Body of pancreas (tissue), 4 donors: Measurements from ENCODE around the gene EYA3. TPM values are rescaled to one million over a fixed set of nuclear protein-coding genes. Genes with fewer than 3 reads are reported as not detected.

ENCODE experiments used
- ATAC-seq: fragments of 150-250 bp; one replicate; pipeline ENCODE4 v1.9.1; 2016
- DNase-seq, 4 donors: peaks; one replicate each; pipeline ENCODE4 v3.0.0-alpha.2; 2019
- H3K27ac ChIP-seq, 4 donors: fragments of 200-600 bp; sonication (generic); 1 replicate in 3 of 4; 2 replicates in 1 of 4; pipeline versions ENCODE4 v1.5.1 to v1.6.1; 2016 to 2019; ENCODE audit warnings: mild to moderate bottlenecking in 1 of 4, mixed read lengths in 1 of 4, moderate library complexity in 1 of 4
- H3K27me3 ChIP-seq, 2 donors: fragments of 200-600 bp; sonication (generic); one replicate each; pipeline ENCODE4 v1.6.0; 2016; ENCODE audit warnings: mild to moderate bottlenecking in 1 of 2
- H3K36me3 ChIP-seq, 2 donors: fragments of 200-600 bp; sonication (generic); replicated peaks in 1 of 2; 2 replicates each; pipeline ENCODE4 v1.5.1; 2016; ENCODE audit warnings: low read depth in 2 of 2; ENCODE audit not compliant: insufficient read depth in 1 of 2
- H3K4me1 ChIP-seq: fragments of 200-600 bp; sonication (generic); one replicate; pipeline ENCODE4 v1.6.0; 2016
- H3K4me3 ChIP-seq, 2 donors: fragments of 200-600 bp; sonication (generic); 1 replicate in 1 of 2; 2 replicates in 1 of 2; pipeline ENCODE4 v1.5.1; 2016 to 2019
- H3K9me3 ChIP-seq, 3 donors: fragments of 200-600 bp; sonication (generic); 1 replicate in 2 of 3; 2 replicates in 1 of 3; pipeline ENCODE4 v1.5.1; 2016
- POLR2A ChIP-seq, 3 donors: fragments of 450-650 bp; IDR thresholded peaks; one replicate each; pipeline ENCODE4 v1.6.1; 2016; ENCODE audit warnings: antibody characterized with exemption in 3 of 3, mild to moderate bottlenecking in 2 of 3
- WGBS, 2 donors: methylation state at CpG; one replicate each; pipeline ENCODE4 v1.1.5; 2017; 5-methylcytosine and 5-hydroxymethylcytosine counted together
- intact Hi-C: fragments of 100-400 bp; cut with DNase I; formaldehyde crosslinking; loops from one replicate; pipeline ENCODE4 v1.15.1; 2023
- total RNA-seq, 2 donors: library from RNA; depleted of rRNA; stranded (reverse); fragments of >200 nt; gene quantifications; one replicate each; pipeline ENCODE4 v1.1.0, GENCODE V29; 2016
- TF ChIP-seq, protein P1 (sequence below), 7 experiments: fragments of 450-650 bp in 4 of 7; fragments of 200-600 bp in 3 of 7; sonication (generic) in 3 of 7; IDR thresholded peaks; one replicate each; pipeline ENCODE4 v1.5.1; 2016 to 2019; ENCODE audit warnings: antibody characterized with exemption in 7 of 7

EYA3 gene
- total RNA-seq, 2 donors from 2014 or later, result 7.8 to 15.5 TPM

DNA sequence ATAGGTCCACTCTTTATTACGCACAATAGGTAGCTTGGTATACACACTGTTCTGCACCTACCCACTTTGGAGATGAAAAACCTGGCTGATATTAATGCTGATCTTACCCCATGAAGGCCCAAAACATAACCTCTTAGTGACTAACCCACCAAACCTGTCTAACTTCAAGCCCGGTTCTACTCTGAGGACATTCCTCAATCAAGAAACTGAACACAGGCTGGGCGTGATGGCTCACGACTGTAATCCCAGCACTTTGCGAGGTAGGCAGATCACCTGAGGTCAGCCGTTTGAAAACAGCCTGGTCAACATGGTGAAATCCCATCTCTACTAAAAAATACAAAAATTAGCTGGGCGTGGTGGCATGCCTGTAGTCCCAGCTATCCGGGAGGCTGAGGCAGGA is 50.5 kb downstream of the EYA3 start:
- Histone ChIP-seq H3K36me3 (peaks cover 0 to 7% of the 10 kb centered on the region in 2 donors), H3K27ac (no peak overlapping the region), H3K4me1 (no peaks in the 10 kb centered on the region), H3K27me3 (no peaks in the 10 kb centered on the region), H3K4me3 (no peak overlapping the region), H3K9me3 (no peaks in the 10 kb centered on the region)
- intact Hi-C loops, result no loop called here
- 86 to 90% methylated on average over 8 of the region's 8 CpGs for WGBS, 2 donors
- ATAC-seq (no peak), DNase-seq (no peak)
- TF ChIP-seq POLR2A (IDR thresholded peaks at IDR 0.05), result no peak
- TF ChIP-seq, protein P1, sequence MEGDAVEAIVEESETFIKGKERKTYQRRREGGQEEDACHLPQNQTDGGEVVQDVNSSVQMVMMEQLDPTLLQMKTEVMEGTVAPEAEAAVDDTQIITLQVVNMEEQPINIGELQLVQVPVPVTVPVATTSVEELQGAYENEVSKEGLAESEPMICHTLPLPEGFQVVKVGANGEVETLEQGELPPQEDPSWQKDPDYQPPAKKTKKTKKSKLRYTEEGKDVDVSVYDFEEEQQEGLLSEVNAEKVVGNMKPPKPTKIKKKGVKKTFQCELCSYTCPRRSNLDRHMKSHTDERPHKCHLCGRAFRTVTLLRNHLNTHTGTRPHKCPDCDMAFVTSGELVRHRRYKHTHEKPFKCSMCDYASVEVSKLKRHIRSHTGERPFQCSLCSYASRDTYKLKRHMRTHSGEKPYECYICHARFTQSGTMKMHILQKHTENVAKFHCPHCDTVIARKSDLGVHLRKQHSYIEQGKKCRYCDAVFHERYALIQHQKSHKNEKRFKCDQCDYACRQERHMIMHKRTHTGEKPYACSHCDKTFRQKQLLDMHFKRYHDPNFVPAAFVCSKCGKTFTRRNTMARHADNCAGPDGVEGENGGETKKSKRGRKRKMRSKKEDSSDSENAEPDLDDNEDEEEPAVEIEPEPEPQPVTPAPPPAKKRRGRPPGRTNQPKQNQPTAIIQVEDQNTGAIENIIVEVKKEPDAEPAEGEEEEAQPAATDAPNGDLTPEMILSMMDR (IDR thresholded peaks at IDR 0.05), result no peak

DNA sequence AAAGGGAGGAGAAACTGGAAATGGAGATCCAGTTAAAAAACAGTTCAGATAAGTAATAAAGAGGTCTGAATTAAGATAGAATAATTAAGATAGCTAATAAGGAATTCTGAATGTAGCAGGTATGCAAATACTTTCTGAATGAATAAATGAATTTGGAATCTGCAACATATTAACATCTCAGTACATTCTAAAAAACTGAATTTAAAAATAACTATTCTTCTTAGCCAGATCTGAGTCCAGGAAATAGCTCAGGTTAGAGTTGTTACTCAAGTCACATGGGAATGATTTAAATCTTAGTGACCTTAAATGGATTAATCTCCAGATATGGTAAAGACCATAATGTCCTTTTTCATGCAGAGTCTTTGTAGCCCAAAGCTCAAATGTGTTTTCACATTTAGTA is 51.2 kb downstream of the EYA3 start:
- TF ChIP-seq POLR2A (IDR thresholded peaks at IDR 0.05), result no peak
- TF ChIP-seq, protein P1 (IDR thresholded peaks at IDR 0.05), result no peak
- peaks cover 0 to 7% of the 10 kb centered on the region in 2 donors for H3K36me3 ChIP-seq
- ATAC-seq (no peak), DNase-seq (no peak)
- intact Hi-C loops, result no loop called here
- no peaks in the 10 kb centered on the region for H3K9me3 ChIP-seq
- no peaks in the 10 kb centered on the region for H3K27me3 ChIP-seq
- H3K4me1 ChIP-seq, result no peaks in the 10 kb centered on the region
- H3K27ac ChIP-seq, result no peak overlapping the region
- no peak overlapping the region for H3K4me3 ChIP-seq

DNA sequence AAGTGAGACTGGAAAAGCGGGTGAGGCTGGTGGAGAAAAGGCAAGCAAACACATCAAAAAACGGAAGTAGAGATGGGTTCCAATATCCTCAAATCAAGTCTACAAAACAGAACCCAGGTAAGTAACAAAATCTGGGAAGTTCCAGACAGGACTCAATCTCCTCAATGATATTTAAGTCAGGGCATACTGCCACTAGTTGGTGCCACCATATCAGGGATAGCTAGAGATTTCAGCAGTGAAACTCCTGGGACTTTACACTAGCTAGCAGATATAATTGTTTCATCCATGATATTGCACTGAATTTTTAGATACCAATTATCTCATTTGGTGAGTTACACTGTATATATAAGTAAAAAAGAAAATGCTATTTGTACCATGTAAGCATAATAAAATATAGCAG is 52.0 kb downstream of the EYA3 start:
- Histone ChIP-seq H3K27me3 (no peaks in the 10 kb centered on the region), H3K36me3 (peaks cover 0 to 5% of the 10 kb centered on the region in 2 donors), H3K27ac (no peak overlapping the region), H3K9me3 (no peaks in the 10 kb centered on the region), H3K4me1 (no peaks in the 10 kb centered on the region), H3K4me3 (no peak overlapping the region)
- ATAC-seq (no peak), DNase-seq (no peak)
- intact Hi-C loops, result no loop called here
- no peak for TF ChIP-seq POLR2A (IDR thresholded peaks at IDR 0.05)
- TF ChIP-seq, protein P1 (IDR thresholded peaks at IDR 0.05), result peak in 2 of 7 experiments; percentile 15 to 29
- 85 to 86% methylated on average over 2 of the region's 2 CpGs for WGBS, 2 donors

DNA sequence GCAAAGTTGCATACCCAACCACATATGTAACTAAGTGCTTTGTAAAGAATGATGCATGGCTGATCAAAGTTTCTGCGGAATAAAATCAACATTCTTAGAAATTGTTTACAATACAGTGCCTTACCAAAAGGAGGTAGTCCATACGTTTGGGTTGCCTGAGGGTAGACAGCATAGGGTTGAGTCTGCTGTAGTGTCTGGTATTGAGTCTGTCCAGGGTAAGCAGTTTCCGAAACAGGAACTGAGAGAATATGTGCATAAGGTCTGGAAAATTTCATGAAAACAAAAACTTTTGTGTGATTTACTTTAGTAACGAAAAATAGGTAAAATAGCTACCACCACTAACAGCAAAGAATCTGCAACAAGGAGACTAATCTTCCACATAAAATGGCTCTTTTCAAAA is 53.0 kb downstream of the EYA3 start:
- H3K9me3 ChIP-seq, result no peaks in the 10 kb centered on the region
- ATAC-seq (no peak), DNase-seq (no peak)
- peaks cover 0 to 5% of the 10 kb centered on the region in 2 donors for H3K36me3 ChIP-seq
- no peak overlapping the region for H3K4me3 ChIP-seq
- 86 to 90% methylated on average over 4 of the region's 4 CpGs for WGBS, 2 donors
- intact Hi-C loops, result no loop called here
- TF ChIP-seq, protein P1 (IDR thresholded peaks at IDR 0.05), result no peak
- TF ChIP-seq POLR2A (IDR thresholded peaks at IDR 0.05), result no peak
- H3K27me3 ChIP-seq, result no peaks in the 10 kb centered on the region
- H3K27ac ChIP-seq, result no peak overlapping the region
- no peaks in the 10 kb centered on the region for H3K4me1 ChIP-seq

DNA sequence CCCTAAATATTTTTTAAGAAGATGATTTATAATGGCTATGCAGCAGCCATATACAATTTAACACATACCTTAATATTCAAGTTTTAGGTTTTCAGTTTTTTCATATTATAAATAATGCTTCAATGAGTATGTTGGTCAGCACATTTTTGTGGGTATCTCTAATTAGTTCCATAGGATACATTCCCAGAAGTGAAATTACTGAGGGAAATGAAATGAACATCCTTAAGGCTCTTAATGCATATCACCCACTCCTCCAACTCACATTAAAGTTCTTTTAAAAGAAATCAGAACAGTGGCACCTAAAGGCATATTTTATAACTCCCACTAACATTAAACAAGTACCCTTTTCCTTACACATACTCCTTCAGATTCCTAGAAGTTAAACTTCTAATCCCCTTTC is 56.1 kb downstream of the EYA3 start:
- Histone ChIP-seq H3K9me3 (no peaks in the 10 kb centered on the region), H3K4me1 (no peaks in the 10 kb centered on the region), H3K27me3 (no peaks in the 10 kb centered on the region), H3K4me3 (no peak overlapping the region), H3K27ac (no peak overlapping the region), H3K36me3 (no peaks in the 10 kb centered on the region)
- no peak for ATAC-seq
- TF ChIP-seq, protein P1 (IDR thresholded peaks at IDR 0.05), result no peak
- TF ChIP-seq POLR2A (IDR thresholded peaks at IDR 0.05), result no peak
- DNase-seq, result no peak
- intact Hi-C loops, result no loop called here
